H1 (cell line): ENCODE data around the gene MIEN1. TPM values are rescaled to one million over a fixed set of nuclear protein-coding genes. Genes with fewer than 3 reads are reported as not detected.

Experiments
- CTCF ChIA-PET: fragments of 300-600 bp; sonication (Branson Sonifier 250); formaldehyde crosslinking; loops from one replicate; lab custom pipeline; 2021; ENCODE audit not compliant: partially characterized antibody; lab: Charles Lee
- POLR2A ChIA-PET: fragments of 300-600 bp; sonication (Branson Sonifier 250); formaldehyde crosslinking; loops from one replicate; lab custom pipeline; 2021; ENCODE audit warnings: inconsistent platforms; ENCODE audit not compliant: partially characterized antibody; lab: Charles Lee
- DNase-seq, 2 experiments: peaks; one replicate each; pipeline versions ENCODE4 v3.0.0 to v3.0.0-alpha.2; 2010 to 2022; ENCODE audit warnings: low spot score in 2 of 2, low read depth in 1 of 2, mixed read lengths in 1 of 2
- FAIRE-seq: peaks from 2 replicates; lab custom pipeline; 2011; peaks lifted over from hg19 to GRCh38; lab: Jason Lieb, UNC
- H2AFZ ChIP-seq: 2 replicates; pipeline ENCODE4 v1.8.1; 2012; ENCODE audit warnings: low read length, inconsistent platforms
- H2AK5ac ChIP-seq: 2 replicates; pipeline ENCODE4 v1.6.1; 2013; ENCODE audit warnings: low read depth, low read length
- H2BK120ac ChIP-seq: replicated peaks from 2 replicates; pipeline ENCODE3; 2013; ENCODE audit warnings: low read depth, low read length, inconsistent platforms
- H2BK12ac ChIP-seq: 2 replicates; pipeline ENCODE4 v1.6.1; 2013; ENCODE audit warnings: low read depth, low read length
- H2BK15ac ChIP-seq: 2 replicates; pipeline ENCODE4 v1.6.1; 2013; ENCODE audit warnings: low read length
- H2BK20ac ChIP-seq: 2 replicates; pipeline ENCODE4 v1.6.1; 2013; ENCODE audit warnings: low read length
- H2BK5ac ChIP-seq: 2 replicates; pipeline ENCODE4 v1.6.1; 2013; ENCODE audit warnings: low read depth, low read length
- H3K14ac ChIP-seq: 2 replicates; pipeline ENCODE4 v1.6.1; 2013; ENCODE audit warnings: inconsistent platforms; ENCODE audit not compliant: insufficient read length
- H3K18ac ChIP-seq: 2 replicates; pipeline ENCODE4 v1.6.1; 2013; ENCODE audit warnings: low read length; ENCODE audit errors: extremely low read depth
- H3K23ac ChIP-seq: 2 replicates; pipeline ENCODE4 v1.6.1; 2013; ENCODE audit warnings: inconsistent platforms; ENCODE audit not compliant: insufficient read length
- H3K23me2 ChIP-seq: 2 replicates; pipeline ENCODE4 v1.6.1; 2013; ENCODE audit warnings: low read depth, low read length
- H3K27ac ChIP-seq: 2 replicates; pipeline ENCODE4 v1.6.1; 2011; ENCODE audit warnings: low read depth, low read length, inconsistent platforms
- H3K27me3 ChIP-seq, 4 experiments: replicated peaks in 1 of 4; 1 replicate in 1 of 4; 2 replicates in 3 of 4; pipeline versions ENCODE4 v1.6.1 to v1.8.1; 2011 to 2013; ENCODE audit warnings: low read length in 3 of 4, mild to moderate bottlenecking in 3 of 4, inconsistent platforms in 2 of 4, mixed read lengths in 2 of 4, moderate library complexity in 1 of 4; ENCODE audit not compliant: control insufficient read depth in 3 of 4, insufficient read depth in 3 of 4; ENCODE audit errors: extremely low read depth in 1 of 4
- H3K36me3 ChIP-seq, 4 experiments: 2 replicates each; pipeline versions ENCODE4 v1.6.1 to v1.8.1; 2011 to 2013; ENCODE audit warnings: mild to moderate bottlenecking in 4 of 4, low read length in 3 of 4, moderate library complexity in 2 of 4, control low read depth in 1 of 4, inconsistent platforms in 1 of 4; ENCODE audit not compliant: insufficient read depth in 4 of 4, control insufficient read depth in 2 of 4
- H3K4ac ChIP-seq: replicated peaks from 2 replicates; pipeline ENCODE3; 2013; ENCODE audit warnings: low read length, low read depth, mixed read lengths, inconsistent platforms; ENCODE audit not compliant: insufficient read length
- H3K4me1 ChIP-seq, 4 experiments: replicated peaks in 1 of 4; 1 replicate in 1 of 4; 2 replicates in 3 of 4; pipeline versions ENCODE4 v1.6.1 to v1.8.1; 2011 to 2013; ENCODE audit warnings: low read length in 3 of 4, inconsistent platforms in 2 of 4, mixed read lengths in 1 of 4; ENCODE audit not compliant: insufficient read depth in 4 of 4, control insufficient read depth in 3 of 4
- H3K4me2 ChIP-seq, 2 experiments: 2 replicates each; pipeline versions ENCODE4 v1.6.1 to v1.8.1; 2011 to 2013; ENCODE audit warnings: low read depth in 2 of 2, low read length in 2 of 2, control low read depth in 1 of 2, inconsistent platforms in 1 of 2, mild to moderate bottlenecking in 1 of 2; ENCODE audit not compliant: insufficient read depth in 1 of 2
- H3K4me3 ChIP-seq, 4 experiments: fragments of 200-600, 300-600 bp in 1 of 4; sonication (generic), shearing (Covaris generic), sonication (Bioruptor Twin) in 1 of 4; 2 replicates each; pipeline versions ENCODE4 v1.5.1 to v1.8.1; 2011 to 2016; ENCODE audit warnings: low read length in 4 of 4, low read depth in 3 of 4, control low read depth in 2 of 4, inconsistent platforms in 2 of 4, mild to moderate bottlenecking in 2 of 4, mixed read lengths in 1 of 4, moderate library complexity in 1 of 4; ENCODE audit not compliant: insufficient read depth in 2 of 4; ENCODE audit errors: extremely low read depth in 1 of 4
- H3K56ac ChIP-seq: replicated peaks from 2 replicates; pipeline ENCODE3; 2013; ENCODE audit warnings: low read depth, mild to moderate bottlenecking, mixed read lengths, low read length, inconsistent platforms; ENCODE audit not compliant: insufficient read length
- H3K79me1 ChIP-seq: 2 replicates; pipeline ENCODE4 v1.6.1; 2013; ENCODE audit warnings: low read depth, low read length, control low read depth
- H3K79me2 ChIP-seq, 2 experiments: 2 replicates each; pipeline versions ENCODE4 v1.6.1 to v1.8.1; 2012 to 2013; ENCODE audit warnings: low read length in 2 of 2, mild to moderate bottlenecking in 2 of 2, inconsistent platforms in 1 of 2; ENCODE audit not compliant: insufficient read depth in 2 of 2, control insufficient read depth in 1 of 2
- H3K9ac ChIP-seq, 4 experiments: replicated peaks in 1 of 4; 1 replicate in 1 of 4; 2 replicates in 3 of 4; pipeline versions ENCODE4 v1.6.1 to v1.8.1; 2011 to 2013; ENCODE audit warnings: low read depth in 3 of 4, low read length in 3 of 4, control low read depth in 2 of 4, mild to moderate bottlenecking in 2 of 4, moderate library complexity in 2 of 4, inconsistent platforms in 1 of 4; ENCODE audit errors: extremely low read depth in 1 of 4
- H3K9me3 ChIP-seq, 2 experiments: 2 replicates each; pipeline versions ENCODE4 v1.6.1 to v1.8.1; 2012 to 2013; ENCODE audit warnings: mild to moderate bottlenecking in 2 of 2, moderate library complexity in 2 of 2, control low read depth in 1 of 2, inconsistent platforms in 1 of 2, low read depth in 1 of 2, low read length in 1 of 2, mixed read lengths in 1 of 2; ENCODE audit not compliant: insufficient read depth in 2 of 2
- H4K20me1 ChIP-seq, 2 experiments: replicated peaks in 1 of 2; 2 replicates each; pipeline versions ENCODE3 to v1.8.1; 2011 to 2013; ENCODE audit warnings: inconsistent platforms in 2 of 2, low read length in 2 of 2, mild to moderate bottlenecking in 1 of 2; ENCODE audit not compliant: insufficient read depth in 2 of 2, control insufficient read depth in 1 of 2
- H4K5ac ChIP-seq: 2 replicates; pipeline ENCODE4 v1.6.1; 2013; ENCODE audit warnings: low read length, low read depth, mixed read lengths, inconsistent platforms; ENCODE audit not compliant: insufficient read length
- H4K8ac ChIP-seq: 2 replicates; pipeline ENCODE4 v1.8.0; 2013; ENCODE audit warnings: mild to moderate bottlenecking, moderate library complexity, low read length, inconsistent platforms; ENCODE audit not compliant: insufficient read depth; ENCODE audit errors: extremely low read depth
- H4K91ac ChIP-seq: replicated peaks from 2 replicates; pipeline ENCODE3; 2013; ENCODE audit warnings: low read length, mixed read lengths, inconsistent platforms; ENCODE audit not compliant: insufficient read length
- BACH1 ChIP-seq: IDR thresholded peaks from 2 replicates; pipeline ENCODE4 v1.6.1; 2012; ENCODE audit warnings: low read length, improper control_type of control experiment
- GTF2F1 ChIP-seq: IDR thresholded peaks from 2 replicates; pipeline ENCODE4 v1.6.1; 2012; ENCODE audit warnings: low read depth, low read length, improper control_type of control experiment, borderline replicate concordance
- KDM1A ChIP-seq: fragments of 200-600, 300-600 bp; sonication (generic); IDR thresholded peaks from 2 replicates; pipeline ENCODE4 v1.7.1; 2016; ENCODE audit warnings: mild to moderate bottlenecking, low read length, borderline replicate concordance
- KDM4A ChIP-seq: IDR thresholded peaks from one replicate; pipeline ENCODE4 v1.7.1; 2012; ENCODE audit warnings: low read depth, mild to moderate bottlenecking, moderate library complexity, low read length, inconsistent platforms; ENCODE audit not compliant: severe bottlenecking
- MAFK ChIP-seq: IDR thresholded peaks from 2 replicates; pipeline ENCODE4 v1.6.1; 2012; ENCODE audit warnings: low read depth, mild to moderate bottlenecking, improper control_type of control experiment, low read length
- POLR2A ChIP-seq, 2 experiments: IDR thresholded peaks; 1 replicate in 1 of 2; 2 replicates in 1 of 2; pipeline ENCODE4 v1.6.1; 2011; ENCODE audit warnings: low read depth in 2 of 2, low read length in 2 of 2, mild to moderate bottlenecking in 2 of 2; ENCODE audit errors: control extremely low read depth in 1 of 2
- POLR2AphosphoS5 ChIP-seq: IDR thresholded peaks from 2 replicates; pipeline ENCODE4 v1.6.1; 2011; ENCODE audit warnings: low read depth, low read length
- RNF2 ChIP-seq: fragments of 200-900, 300-1000 bp; sonication (generic); IDR thresholded peaks from 2 replicates; pipeline ENCODE4 v1.7.1; 2016; ENCODE audit warnings: borderline replicate concordance, low read depth, mild to moderate bottlenecking, antibody characterized with exemption, low read length; ENCODE audit not compliant: poor library complexity, severe bottlenecking; ENCODE audit errors: missing control alignments
- SRF ChIP-seq: IDR thresholded peaks from 2 replicates; pipeline ENCODE4 v1.6.1; 2011; ENCODE audit warnings: mild to moderate bottlenecking, low read depth, low read length, moderate library complexity
- TAF1 ChIP-seq: IDR thresholded peaks from 2 replicates; pipeline ENCODE4 v1.6.1; 2011; ENCODE audit warnings: mild to moderate bottlenecking, low read depth, low read length
- TBP ChIP-seq: IDR thresholded peaks from 2 replicates; pipeline ENCODE4 v1.6.1; 2011; ENCODE audit warnings: low read depth, low read length, improper control_type of control experiment
- TCF12 ChIP-seq: IDR thresholded peaks from 2 replicates; pipeline ENCODE4 v1.6.1; 2011; ENCODE audit warnings: low read depth, mild to moderate bottlenecking, low read length
- YY1 ChIP-seq: IDR thresholded peaks from 2 replicates; pipeline ENCODE4 v1.6.1; 2011; ENCODE audit warnings: low read depth, mild to moderate bottlenecking, low read length
- WGBS, 2 experiments: shearing (Covaris generic) in 1 of 2; methylation state at CpG; one replicate each; pipeline versions ENCODE4 v1.1.6 to v1.1.7; 2013 to 2015; ENCODE audit warnings: low lambda C conversion rate in 2 of 2, mixed read lengths in 2 of 2, inconsistent platforms in 1 of 2, low coverage in 1 of 2, missing lambda C conversion rate in 1 of 2; ENCODE audit not compliant: insufficient replicate concordance in 2 of 2, insufficient coverage in 1 of 2, insufficient read length in 1 of 2; ENCODE audit errors: extremely low coverage in 1 of 2, missing lambda C conversion rate in 1 of 2; 5-methylcytosine and 5-hydroxymethylcytosine counted together
- polyA plus RNA-seq, 7 experiments: library from polyadenylated mRNA; depleted of rRNA in 3 of 7; stranded (reverse) in 5 of 7; unstranded in 2 of 7; fragments of >200 nt in 5 of 7; fragments of 200-250 nt in 2 of 7; gene quantifications; 1 replicate in 5 of 7; 2 replicates in 1 of 7; 4 replicates in 1 of 7; pipeline versions ENCODE4 v1.2.1 to v1.2.3, GENCODE V29; 2011 to 2013; ENCODE audit warnings: missing spikeins in 2 of 7, mixed read lengths in 2 of 7
- total RNA-seq: library from RNA; stranded (reverse); fragmentation: NEBNext Ultra II Directional; extraction: Animal tissue kit (Norgen Biotek cat#: 25700); gene quantifications from 2 replicates; pipeline ENCODE4 v1.2.1, GENCODE V29; 2021

The MIEN1 gene
- total and polyA plus RNA-seq, 2 of the 8 experiments (the other 6 are each of a cell fraction or from before 2014, with no cell fraction given), result 29.6 to 54.9 TPM

- H3K79me1 ChIP-seq, result no peaks in the 10 kb centered on the region
- POLR2A ChIA-PET, result interaction anchor here (0.7 to 5.4 kb wide), 4 partner anchors 9 to 305 kb away, joined by 3 to 54 read pairs (median 4); partner anchors contain the start of gene PGAP3
- no peak overlapping the region for H2BK20ac ChIP-seq
- H3K4me3 ChIP-seq, result no peak overlapping the region
- H2BK12ac ChIP-seq, result no peak overlapping the region
- no peak overlapping the region for H3K9ac ChIP-seq
- H3K79me2 ChIP-seq, result no peaks in the 10 kb centered on the region
- no peak overlapping the region for H2BK120ac ChIP-seq
- no peak overlapping the region for H3K56ac ChIP-seq
- H3K27me3 ChIP-seq, result no peaks in the 10 kb centered on the region
- H3K4ac ChIP-seq, result no peak overlapping the region
- no peak overlapping the region for H3K27ac ChIP-seq
- no peak overlapping the region for H4K91ac ChIP-seq
- H2BK15ac ChIP-seq, result no peak overlapping the region
- peaks cover 0 to 11% (median 3%) of the 10 kb centered on the region in 4 experiments; a peak in 6 of 7 replicates for H3K4me1 ChIP-seq
- DNase-seq (no peak), FAIRE-seq (no peak)
- H4K5ac ChIP-seq, result no peak overlapping the region
- no peak overlapping the region for H2AFZ ChIP-seq
- H3K14ac ChIP-seq, result no peak overlapping the region
- H3K9me3 ChIP-seq, result no peaks in the 10 kb centered on the region
- H3K18ac ChIP-seq, result no peak overlapping the region
- H3K23me2 ChIP-seq, result peaks cover 5% of the 10 kb centered on the region; the same call in 1 of the 2 replicates
- H2AK5ac ChIP-seq, result no peak overlapping the region
- no peak overlapping the region for H2BK5ac ChIP-seq
- H4K8ac ChIP-seq, result no peak overlapping the region
- H3K36me3 ChIP-seq, result peaks cover 0 to 11% (median 8%) of the 10 kb centered on the region in 4 experiments; a peak in 6 of 8 replicates
- peaks cover 3 to 4% of the 10 kb centered on the region in 2 experiments for H4K20me1 ChIP-seq
- no peak overlapping the region for H3K4me2 ChIP-seq
- H3K23ac ChIP-seq, result no peak overlapping the region
- TF ChIP-seq TAF1 (no peak), GTF2F1 (no peak), MAFK (no peak), YY1 (no peak), SRF (no peak), KDM1A (no peak), TCF12 (no peak), RNF2 (no peak), TBP (no peak), POLR2A (IDR thresholded peaks at IDR 0.05; ENCODE audit: control extremely low read depth in 1 of 2, low read depth in 2 of 2, low read length in 2 of 2) (no peak), POLR2AphosphoS5 (no peak), KDM4A (no peak), BACH1 (no peak)
- TF ChIP-seq, all 59 proteins: peak for 0
- WGBS, 2 experiments, result 93% methylated on average over 3 of the region's 3 CpGs; no CpG with 5 or more reads in 1 of the 2 experiments
- CTCF ChIA-PET, result interaction anchor here (0.6 to 5.3 kb wide), 8 partner anchors 21 to 800 kb away, joined by 3 to 50 read pairs (median 3); no protein-coding TSS in a partner anchor
Observed at GRCh38 chr17:39732586-39732985, 2.3 kb upstream of the MIEN1 start.
